ENCODE measurements around the gene ESF1.
"Not testable (repeated sequence)": the region's sequence is repeated elsewhere in the genome, so short reads cannot be mapped to it uniquely, and the experiment has no call there.

ESF1 gene

DNA sequence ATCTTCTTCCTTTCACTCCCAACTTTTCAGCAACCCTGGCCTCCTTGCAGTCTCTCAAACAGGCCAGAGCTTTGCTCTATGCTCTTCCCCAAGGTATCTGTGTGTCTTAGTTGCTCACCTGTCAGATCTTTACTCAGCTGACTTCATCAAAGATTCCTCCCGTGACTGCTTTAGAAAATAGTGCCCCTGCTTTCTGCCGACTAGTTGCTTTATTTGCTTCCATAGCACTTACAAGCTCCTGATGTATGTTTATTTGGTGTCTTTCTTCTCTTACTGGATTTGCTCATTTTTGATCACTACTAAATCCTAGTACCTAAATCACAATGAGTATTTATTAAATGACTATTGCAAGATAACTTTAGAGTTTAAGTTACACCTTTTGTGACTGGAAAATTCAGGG is 6.0 kb upstream of the ESF1 start:
- DNase-seq (ENCODE audit: low read depth in 2 of 2): no peak

DNA sequence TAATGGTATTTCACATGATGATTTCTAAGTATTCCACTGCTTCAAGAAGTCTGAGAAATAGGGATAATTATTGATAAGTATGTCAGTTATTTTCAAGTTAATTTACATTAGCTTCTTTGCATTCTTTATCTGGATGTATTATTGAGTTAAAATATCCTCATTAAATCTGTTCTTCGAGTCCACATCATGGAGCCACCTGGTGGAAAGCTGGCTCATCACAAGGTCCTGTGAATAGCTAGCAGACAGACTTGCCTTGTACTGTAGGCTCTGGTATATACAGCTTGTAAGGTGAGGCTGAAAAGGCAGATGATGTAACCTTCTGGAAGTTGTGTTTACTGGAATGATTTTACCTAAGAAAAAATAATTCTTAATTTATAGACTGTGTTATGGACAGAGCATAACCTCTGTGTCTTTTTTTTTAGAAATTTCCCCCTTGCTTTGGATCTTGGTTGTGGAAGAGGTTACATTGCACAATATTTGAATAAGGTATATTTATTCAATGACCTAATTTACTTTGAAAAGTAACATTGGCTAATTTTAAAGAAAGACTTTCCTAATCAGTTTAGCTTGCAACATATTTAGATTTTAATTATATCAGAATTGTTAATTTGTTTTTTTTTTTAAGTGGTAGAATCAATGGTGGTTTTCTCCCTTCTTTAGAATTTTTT is 3.6 kb upstream of the ESF1 start:
- DNase-seq (ENCODE audit: low read depth in 2 of 2): peak in 1 of 2 donors; percentile 7

DNA sequence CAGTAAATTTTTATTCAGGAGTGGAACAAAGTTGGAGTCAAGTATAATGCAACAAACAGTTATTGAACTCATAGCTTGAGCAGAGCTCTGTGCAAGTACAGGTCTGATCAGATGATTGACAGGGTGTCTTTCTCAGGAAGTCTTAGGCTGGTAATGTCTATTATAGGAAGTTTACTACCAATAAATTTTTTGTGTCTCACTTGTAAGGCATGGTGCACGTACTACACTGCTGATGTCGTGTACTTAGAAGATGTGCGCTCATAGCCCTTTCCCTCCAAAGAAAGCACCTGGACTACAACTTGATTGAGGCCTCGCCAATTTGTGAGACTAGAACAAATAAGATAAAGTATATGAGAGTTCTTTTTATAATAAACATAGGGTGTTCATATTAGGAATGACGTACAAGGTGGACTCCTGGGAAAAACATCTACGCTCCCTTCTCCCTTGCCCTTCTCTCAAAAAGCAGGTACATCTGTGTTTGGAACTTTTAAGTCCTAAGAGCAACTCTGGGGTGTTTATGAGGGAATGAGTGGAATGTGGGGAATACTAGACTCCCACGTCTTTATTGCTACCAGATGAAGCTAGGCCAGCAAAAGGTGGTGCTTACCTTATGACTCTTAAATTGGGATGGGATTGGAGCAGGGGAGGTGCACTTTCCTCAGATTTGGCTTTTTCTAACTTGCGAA is 1.6 kb upstream of the ESF1 start:
- DNase-seq (ENCODE audit: low read depth in 2 of 2): no peak

DNA sequence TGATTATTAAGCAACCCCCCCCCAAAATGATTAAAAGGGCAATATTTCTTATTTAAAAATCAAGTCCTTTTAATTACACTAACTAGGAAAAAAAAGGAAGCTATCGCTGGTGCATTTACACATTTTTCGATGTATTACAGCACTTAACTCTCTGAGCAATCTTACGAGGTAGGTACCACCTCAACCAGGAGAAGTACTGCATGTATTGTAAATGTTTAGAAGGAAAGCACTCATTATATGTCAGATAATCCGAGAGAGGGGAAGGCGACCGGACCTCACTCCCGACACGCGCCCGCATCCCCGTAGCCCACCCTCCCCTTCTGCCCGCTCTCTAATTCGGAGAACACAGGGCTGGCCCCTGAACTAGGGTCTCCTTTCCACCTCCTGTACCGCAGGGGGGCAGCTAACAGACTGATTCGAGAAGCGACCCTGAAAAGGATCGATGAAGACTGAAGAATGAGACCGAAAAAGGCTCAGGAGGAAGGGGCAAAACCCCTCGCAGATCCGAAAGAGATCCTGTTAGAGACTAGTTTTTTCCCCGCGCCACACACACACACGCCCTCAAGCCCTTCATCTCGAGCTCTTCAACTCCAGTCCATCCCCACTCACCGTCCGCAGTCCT is 337 bp downstream of the ESF1 start:
- no peak for DNase-seq (ENCODE audit: low read depth in 2 of 2)

- DNase-seq (ENCODE audit: low read depth in 2 of 2): no peak
Measured at GRCh38 chr20:13783528-13783927, 1.2 kb downstream of the ESF1 start.

DNA sequence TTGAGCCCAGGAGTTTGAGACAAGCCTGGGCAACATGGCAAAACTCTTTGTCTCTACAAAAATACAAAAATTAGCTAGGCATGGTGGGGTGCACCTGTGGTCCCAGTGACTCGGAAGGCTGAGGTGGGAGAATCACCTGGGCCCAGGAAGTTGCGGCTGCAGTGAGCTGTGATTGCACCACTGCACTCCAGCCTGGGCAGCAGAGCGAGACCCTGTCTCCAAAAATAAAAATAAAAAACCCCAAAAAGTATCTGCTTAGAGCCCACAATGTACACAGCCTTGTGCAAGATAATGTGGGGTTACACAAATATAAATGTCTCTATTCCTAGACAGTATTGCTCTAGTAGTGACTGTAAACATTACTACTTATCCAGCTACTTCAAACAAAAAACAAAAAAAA is 5.9 kb downstream of the ESF1 start:
- no peak for DNase-seq (ENCODE audit: low read depth in 2 of 2)

DNA sequence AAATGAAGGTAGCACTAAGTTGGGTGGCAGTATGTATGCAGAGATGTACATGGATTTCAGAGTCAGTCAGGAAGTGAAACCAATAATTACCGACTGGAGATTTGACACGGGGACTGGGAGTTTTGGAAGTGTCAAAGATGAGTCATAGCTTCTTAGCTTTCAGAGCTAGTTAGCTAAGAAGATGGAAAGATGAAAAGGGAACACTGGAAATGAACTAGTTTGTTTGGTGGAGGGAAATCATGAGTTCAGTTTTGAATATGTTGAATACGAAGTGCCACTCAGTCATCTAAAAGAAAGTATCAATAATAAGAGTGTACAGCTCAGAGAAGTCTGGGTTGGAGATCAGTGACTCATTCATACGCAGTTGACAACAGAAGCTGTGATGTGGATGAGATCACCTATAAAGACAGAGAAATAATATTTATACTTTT is 7.5 kb downstream of the ESF1 start:
- DNase-seq (ENCODE audit: low read depth in 2 of 2): no peak

DNA sequence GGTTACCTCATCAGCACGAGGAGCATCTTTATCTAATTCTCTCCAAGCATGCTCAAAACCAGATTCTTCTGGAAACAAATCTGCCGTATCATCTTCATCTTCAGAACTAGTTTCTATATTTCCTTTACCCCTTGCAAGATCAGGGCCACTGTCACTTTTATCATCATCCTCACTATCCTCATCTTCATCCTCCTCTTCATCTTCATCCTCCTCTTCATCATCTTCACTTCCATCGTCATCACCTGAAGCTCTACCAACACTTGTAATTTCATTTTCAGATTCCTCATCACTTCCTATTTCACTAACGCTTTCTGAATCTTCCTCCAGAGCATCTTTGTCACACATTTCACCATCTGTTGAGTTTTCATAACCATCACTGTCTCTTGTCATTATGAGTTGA is 8.9 kb downstream of the ESF1 start:
- no peak for DNase-seq (ENCODE audit: low read depth in 2 of 2)

DNA sequence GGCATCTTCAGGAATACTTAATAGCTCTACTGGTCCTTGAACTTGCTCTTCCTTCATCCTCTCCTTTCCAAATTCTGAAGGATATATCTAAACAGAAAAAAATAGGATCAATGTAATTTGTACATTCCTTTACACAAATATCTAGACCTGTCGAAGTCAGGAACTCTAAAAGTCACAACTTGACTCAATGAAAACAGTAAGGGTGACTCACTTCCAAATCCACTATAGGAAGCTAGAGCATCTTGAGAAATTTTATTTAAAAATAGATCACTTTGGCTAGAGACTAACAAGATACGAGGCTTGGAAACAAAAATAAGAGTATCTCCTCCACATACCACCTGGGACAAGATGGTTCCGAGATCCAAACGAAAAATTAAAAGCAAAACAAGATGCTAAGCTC is 12.2 kb downstream of the ESF1 start:
- DNase-seq (ENCODE audit: low read depth in 2 of 2): no peak

DNA sequence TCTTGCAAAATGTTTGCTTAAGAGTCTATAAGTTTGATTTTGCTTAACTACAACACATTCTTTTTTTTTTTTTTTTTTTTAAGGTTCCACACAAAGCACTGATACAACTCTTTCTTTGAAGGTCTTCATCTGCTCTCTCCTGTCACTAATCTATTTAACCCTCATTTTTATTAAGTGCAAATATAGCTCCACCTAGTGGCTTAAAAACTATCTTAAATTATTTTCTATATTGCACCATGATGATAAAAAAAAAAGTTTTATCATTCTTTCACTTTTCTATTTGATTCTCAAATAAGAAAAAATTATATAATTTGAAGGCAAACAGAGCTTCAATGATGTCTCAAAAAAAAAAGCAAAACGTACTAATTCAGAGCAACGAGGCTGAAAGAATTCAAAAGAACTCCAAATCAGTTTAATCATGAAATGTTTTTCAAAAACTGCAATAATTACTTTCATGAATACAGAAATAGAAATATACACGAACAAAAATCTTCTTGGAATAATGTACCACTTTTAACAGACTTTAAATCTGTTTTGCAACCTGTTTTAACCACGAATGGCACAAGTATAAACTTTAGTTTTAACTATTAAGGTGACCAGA is 12.8 kb downstream of the ESF1 start:
- DNase-seq (ENCODE audit: low read depth in 2 of 2): no peak

- no peak for DNase-seq (ENCODE audit: low read depth in 2 of 2)
Measured at GRCh38 chr20:13770141-13770540, 14.6 kb downstream of the ESF1 start.

- DNase-seq (ENCODE audit: low read depth in 2 of 2): no peak
Measured at GRCh38 chr20:13765868-13766416, 18.8 kb downstream of the ESF1 start.

- DNase-seq (ENCODE audit: low read depth in 2 of 2): no peak
Measured at GRCh38 chr20:13765299-13765698, 19.4 kb downstream of the ESF1 start.

- not testable (repeated sequence) for DNase-seq (ENCODE audit: low read depth in 2 of 2)
Measured at GRCh38 chr20:13760451-13760946, 24.2 kb downstream of the ESF1 start.

- no peak for DNase-seq (ENCODE audit: low read depth in 2 of 2)
Measured at GRCh38 chr20:13758884-13759283, 25.8 kb downstream of the ESF1 start.

DNA sequence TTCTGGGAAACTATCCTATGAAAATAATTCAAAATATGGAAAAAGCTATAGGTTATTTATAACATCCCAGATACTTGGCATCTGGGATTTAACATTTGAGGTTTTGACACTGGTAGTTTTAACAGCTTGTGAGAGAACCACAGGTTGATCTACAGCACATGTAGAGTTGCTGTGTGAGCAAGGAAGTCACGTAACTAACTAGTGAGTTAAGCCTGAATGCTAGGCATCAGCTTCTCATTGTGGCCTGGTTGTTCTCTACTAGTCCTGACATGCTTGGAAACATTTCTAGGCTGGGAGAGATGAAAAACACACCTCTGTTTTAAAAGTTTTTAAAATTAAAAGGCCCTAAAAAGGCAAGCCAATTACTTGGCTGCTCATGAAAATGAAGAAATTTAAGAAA is 28.2 kb downstream of the ESF1 start:
- DNase-seq (ENCODE audit: low read depth in 2 of 2): no peak

DNA sequence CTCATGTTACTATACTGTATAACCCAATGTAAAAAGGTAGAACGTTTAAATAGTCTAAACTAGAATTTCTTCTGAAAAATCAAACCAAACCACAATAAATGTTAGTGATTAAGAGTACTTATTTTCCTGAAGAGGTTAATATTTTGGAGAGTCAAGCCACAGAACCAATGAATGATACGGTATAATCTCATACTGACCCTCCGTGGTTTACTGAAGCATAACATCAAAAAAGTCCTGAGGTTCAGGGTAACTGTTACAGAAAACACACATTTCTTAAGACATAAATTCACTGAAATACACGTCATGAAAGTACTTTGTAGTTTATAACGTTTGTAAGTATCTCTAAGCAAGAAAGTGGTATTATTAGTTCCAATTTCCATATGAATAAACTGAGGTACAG is 28.9 kb downstream of the ESF1 start:
- DNase-seq (ENCODE audit: low read depth in 2 of 2): no peak

GRCh38 chr20:13753436-13754036 is 31.2 kb downstream of the ESF1 start:
- no peak for DNase-seq (ENCODE audit: low read depth in 2 of 2)

GRCh38 chr20:13749811-13750210 is 34.9 kb downstream of the ESF1 start:
- no peak for DNase-seq (ENCODE audit: low read depth in 2 of 2)

DNA sequence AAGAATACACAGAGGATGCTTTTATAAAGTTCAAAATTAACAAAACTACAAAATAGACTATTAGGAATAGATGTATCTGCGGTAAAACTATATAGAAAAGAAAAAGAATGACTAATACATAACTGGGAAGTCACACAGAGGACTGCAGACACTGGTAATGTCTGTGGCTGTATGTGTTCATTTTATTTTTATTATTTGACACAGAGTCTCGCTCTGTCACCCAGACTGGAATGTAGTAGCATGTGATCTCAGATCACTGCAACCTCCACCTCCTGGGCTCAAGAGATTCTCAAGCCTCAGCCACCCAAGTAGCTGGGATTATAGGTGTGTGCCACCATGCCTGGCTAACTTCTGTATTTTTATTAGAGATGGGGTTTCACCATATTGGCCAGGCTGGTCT is 38.9 kb downstream of the ESF1 start:
- no peak for DNase-seq (ENCODE audit: low read depth in 2 of 2)

- DNase-seq (ENCODE audit: low read depth in 2 of 2): no peak
Measured at GRCh38 chr20:13744352-13744751, 40.4 kb downstream of the ESF1 start.

DNA sequence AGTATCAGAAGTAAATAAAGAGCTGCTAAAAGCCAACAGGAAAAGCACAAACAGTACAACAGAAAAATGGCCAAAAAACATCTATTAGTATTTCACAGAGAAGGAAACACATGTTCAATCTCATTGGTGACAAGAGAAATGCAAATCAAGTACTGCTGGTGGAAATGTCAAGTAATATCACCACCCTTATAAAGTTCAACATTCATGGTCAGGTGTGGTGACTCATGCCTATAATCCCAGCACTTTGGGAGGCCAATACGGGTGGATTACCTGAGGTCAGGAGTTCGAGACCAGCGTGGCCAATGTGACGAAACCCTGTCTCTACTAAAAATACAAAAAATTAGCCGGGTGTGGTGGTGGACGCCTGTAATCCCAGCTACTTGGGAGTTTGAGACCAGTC is 42.8 kb downstream of the ESF1 start:
- no peak for DNase-seq (ENCODE audit: low read depth in 2 of 2)

Data from stimulated activated CD4-positive, alpha-beta T cell treated with anti-CD3 and anti-CD28 coated beads, Interleukin-4, amount 100 ng/mL, for 48 hours (primary cell).